Measurements from ENCODE around the gene TMCO4.

Gene TMCO4

GRCh38 chr1:19710825-19711611 is 88.7 kb downstream of the TMCO4 start:
- DNase-seq: no peak

DNA sequence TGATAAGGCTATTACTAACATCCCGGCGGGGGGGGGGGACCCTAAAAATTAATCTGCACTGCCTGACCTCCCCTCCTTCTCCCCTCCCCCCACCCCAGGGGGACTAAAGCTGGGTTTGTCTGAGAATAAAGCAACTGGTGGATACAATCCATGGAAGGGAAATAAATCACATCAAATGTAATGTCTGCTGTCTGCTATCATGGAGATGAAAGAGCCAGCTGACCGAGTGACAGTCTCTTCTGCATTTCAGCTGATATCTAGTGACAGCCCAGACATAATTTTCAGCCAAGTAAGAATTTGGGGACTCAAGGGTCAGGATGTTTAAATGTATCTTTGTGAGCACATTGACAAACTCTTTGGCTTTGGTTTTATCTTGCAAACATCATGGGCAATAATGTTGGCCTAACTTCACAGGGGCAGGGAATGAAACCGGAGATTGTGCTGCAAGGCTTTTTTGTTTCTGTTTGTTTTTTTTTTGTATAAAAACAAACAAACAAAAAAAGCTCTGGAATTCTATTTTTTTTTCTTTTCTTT is 90.4 kb downstream of the TMCO4 start:
- DNase-seq: no peak

DNA sequence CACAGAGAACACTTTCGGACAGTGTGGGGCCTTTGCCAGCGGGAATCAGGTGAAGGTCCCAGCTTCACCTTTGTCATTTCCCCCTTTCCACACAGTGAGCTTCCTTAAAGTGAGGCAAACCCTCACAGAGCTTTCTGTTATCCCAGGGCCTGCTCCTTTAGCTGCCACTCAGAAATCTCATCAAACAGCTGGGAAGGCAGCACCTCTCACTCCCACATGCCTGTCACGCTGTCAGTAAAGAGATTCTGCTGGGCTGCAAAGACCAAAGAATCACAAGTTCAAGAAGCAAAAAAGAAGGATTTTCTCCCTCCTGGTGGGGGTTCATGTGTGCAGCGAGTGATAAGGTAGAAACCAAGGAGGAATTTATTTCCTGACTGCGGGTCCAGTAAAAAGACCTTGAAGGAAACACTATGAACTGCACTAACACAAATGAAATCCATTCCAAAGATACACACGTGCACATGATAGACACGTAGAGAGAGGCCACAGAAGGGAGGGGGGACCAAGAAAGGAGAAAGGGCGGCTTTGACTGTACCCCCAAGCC is 91.1 kb downstream of the TMCO4 start:
- DNase-seq: no peak

GRCh38 chr1:19706136-19706535 is 93.6 kb downstream of the TMCO4 start:
- no peak for DNase-seq

- DNase-seq: no peak
Measured at GRCh38 chr1:19705464-19705863, 94.3 kb downstream of the TMCO4 start.

DNA sequence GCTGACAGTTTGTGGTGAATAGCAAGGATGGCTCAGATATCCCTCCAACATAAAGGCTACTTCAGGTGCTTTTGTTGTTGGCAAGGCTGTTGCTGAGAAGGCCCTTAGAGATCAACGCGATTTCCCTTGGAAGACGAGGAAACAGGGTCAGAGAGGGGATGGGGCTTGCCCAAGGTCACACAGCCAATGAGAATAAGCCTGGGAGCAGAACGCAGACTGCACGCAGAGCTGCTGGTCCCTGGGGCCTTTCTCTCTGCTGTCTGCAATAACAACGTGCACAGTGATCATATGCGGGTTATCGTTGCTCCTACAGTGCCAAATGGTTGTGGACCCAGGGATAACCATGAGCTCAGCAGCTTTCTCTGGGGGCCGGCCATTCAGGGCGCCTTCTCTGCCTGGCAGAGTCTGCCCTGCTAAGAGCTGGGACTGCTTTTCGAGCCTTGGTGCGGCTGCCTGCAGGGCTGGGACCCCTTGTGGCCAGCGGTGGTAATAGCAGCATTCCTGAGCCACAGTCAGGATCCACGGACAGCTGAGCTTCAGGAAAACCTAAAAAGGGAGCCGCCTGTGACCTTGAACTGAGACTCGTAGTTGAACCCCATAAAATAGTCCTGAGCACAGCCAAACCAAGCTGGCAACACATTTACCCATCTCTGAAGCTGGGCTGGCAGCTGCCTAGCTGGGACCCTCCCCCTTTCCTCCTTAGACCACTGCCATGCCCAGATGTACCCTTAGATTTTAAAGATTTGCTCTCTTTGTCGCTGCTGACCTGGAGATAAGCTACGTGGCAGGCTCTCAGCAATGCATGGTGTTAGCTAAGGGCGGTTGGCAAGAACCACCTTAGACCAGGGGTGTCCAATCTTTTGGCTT is 95.2 kb downstream of the TMCO4 start:
- DNase-seq: no peak

GRCh38 chr1:19703280-19703679 is 96.4 kb downstream of the TMCO4 start:
- DNase-seq: no peak

GRCh38 chr1:19700079-19700777 is 99.5 kb downstream of the TMCO4 start:
- no peak for DNase-seq

DNA sequence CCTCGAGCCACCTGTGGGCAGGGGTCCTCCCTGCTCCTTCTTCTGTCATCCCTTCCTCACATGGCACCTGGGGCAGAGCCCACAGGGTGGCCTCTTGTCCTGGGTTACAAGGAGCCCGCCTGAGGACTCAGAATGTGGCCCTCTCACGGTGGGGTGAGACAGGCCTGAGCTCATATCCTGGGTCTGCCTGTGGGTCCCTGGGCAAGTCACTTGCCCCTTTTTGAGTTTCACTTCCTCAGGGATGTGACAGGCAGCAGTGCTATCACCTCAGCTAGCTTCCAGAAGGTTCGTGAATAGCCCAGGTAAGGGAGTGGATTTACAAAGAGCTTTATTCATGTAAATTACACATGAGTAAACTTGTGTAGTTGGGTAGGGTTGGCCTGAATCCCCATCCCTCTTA is 101.5 kb downstream of the TMCO4 start:
- DNase-seq: no peak

- no peak for DNase-seq
Measured at GRCh38 chr1:19696820-19697219, 102.9 kb downstream of the TMCO4 start.

- no peak for DNase-seq
Measured at GRCh38 chr1:19695772-19696171, 103.9 kb downstream of the TMCO4 start.

DNA sequence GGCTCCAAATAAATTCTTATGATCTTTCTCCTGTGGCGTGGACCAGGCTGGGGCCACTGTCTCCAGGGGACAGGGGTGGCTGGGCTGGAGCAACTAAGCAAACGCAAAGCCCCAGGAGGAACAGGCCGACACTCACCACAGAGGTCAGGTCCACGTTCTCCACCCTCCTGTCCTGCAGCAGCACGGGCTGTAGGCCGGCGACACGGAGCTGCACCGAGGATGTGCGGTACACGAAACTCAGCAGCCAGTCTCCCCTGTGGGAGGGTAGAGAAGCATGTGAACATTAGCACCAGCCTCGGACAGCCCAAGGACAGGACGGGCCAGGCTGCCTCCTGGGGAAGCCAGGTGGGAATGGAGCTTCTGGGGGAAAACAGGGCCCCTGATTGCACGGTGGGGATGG is 105.4 kb downstream of the TMCO4 start:
- DNase-seq: no peak

DNA sequence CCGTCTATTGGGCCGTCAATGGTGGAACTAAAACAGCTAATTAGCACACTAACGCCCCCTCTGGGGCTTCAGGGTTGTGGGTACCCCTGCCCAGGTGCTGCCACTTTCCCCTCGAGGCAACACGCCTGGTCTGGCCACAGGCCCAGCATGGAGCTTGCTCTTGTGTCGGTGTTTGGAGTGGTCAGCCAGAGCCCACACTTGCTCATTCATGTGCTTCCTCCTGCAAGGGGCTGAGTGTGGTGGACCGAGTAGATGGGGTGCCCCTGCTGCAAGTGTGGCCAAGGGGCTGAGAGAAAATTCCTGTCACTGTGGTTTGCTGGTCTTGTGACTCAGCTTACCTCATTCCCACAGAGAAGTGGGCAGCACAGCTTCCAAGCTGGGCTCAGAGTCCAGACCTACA is 109.4 kb downstream of the TMCO4 start:
- DNase-seq: no peak

DNA sequence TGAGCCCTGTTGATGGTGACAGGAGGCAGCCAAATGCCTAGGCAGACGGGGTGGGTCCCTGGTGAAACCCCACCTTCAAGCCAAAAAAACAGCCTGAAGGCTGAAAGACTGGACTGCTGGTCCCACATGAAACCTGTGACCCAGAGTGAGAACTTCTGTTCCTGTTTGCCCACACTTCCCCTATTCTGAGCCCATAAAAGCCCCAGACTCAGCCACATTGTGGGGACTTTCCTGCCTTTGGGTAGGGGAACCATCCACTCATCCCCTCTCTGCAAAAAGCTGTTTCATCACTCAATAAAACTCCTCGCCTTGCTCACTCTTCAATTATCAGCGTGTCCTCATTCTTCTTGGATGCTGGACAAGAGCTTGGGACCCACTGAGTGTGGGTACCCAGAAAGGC is 109.9 kb downstream of the TMCO4 start:
- no peak for DNase-seq

GRCh38 chr1:19689085-19689757 is 110.5 kb downstream of the TMCO4 start:
- no peak for DNase-seq

DNA sequence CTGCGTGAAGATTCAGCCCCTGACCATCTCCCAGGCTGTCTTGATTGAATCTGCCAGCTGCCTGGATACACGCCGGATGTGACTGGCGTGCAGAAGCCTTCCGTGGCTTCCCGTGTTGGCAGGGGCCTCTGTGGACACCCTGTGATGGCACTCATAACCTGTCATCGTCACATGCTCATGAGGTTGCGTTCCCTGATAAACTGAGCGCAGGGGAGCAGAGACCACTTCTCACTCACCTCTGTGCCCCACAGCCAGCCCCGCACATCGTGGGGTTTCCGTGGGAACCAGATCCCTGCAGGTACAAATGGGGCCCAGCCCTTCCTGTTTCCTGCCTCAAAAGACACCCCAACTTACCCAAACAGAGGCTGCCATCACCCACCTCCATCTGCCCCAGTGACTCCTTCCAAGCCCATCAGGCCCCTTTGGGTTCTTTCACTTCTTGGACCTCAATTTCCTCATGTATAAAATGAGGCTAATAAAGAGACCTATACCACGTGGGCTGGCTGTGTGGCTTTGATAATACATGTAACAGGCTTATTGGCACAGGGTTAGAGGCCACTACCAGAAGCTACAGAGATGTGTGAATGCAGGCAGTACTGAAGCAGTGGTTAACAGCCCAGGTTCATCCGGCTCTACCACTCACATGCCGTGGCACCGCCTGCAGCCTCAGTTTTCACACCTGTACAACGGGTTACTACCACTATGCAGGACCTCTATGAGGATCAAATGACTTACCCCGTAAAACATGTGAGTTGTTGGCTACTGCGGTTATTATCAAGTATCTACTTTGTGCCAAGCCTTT is 111.5 kb downstream of the TMCO4 start:
- no peak for DNase-seq

DNA sequence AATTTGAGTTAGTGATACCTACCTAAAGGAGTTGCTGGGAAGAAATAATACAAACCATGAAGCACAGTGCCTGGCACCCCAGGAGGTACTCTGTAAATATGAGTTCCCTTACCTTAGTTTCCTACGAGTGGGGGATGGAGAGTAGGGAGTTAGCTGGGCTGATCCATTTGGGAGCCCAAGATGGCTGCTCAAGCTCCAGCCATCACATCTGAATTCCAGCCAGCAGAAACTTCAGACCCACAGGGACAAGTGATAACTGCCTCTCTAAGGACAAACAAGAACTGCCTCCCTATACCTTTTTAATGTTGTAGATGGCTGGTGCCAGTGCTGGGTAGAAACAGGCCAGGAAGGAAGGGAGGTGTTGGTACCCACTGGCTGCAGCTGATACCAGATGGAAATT is 112.3 kb downstream of the TMCO4 start:
- DNase-seq: no peak

DNA sequence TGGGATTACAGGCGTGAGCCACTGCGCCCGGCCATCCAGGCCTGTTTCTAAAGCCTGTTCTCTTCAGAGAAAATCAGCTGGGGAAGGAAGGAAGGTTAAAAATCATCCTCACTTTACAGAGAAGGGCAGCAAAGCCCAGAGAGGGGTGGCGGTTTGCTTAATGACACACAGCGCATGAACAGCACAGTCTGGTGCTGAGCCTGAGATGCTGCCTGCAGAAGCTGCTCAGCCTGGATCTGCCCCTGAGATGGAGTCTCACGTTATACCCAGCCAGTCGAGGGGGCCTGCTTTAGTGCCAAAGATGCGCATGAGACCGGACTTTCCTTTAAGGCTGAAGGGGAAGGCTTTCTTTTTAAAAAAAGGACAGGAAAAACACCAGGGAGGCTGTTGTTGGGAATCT is 113.7 kb downstream of the TMCO4 start:
- no peak for DNase-seq

- DNase-seq: no peak
Measured at GRCh38 chr1:19684677-19685076, 115.0 kb downstream of the TMCO4 start.

DNA sequence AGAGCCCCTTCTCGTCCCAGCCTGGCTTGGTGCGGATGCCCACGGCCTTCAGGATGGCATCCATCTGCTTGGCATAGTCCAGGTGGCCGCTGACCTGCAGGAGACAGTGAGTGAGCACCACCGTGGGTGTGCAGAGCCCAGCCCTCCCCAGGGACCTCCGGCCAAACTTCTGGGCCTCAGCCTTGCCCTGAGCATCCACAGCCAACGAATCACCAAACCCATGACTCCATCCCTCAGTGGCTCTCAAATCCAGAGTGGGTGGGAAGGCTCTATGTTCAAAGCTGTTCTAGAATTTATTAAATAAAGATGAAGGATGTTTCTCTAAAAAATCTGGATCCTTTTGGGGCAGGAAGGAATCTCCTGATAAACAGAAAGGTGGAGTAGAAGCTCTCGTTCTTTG is 116.4 kb downstream of the TMCO4 start:
- DNase-seq: no peak

DNA sequence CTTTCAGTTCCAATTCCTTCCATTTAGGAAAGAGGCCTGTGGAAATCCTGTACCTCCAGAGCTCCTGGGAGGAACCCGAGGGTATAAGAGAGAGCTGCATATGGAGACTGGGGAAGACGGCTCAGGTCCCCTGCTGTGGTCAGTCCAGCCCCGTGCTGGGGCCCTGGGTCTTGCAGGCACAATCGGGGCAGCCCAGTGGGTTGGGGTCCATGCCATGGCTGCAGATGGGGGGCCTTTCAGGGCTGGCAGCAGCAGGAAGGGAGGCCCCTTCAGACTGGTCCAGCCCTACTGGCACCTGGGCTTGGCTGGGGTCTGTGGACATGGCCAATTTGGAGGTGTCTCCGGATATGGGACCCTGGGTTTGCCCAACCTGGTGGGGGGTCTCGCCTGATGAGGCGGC is 116.8 kb downstream of the TMCO4 start:
- no peak for DNase-seq

DNA sequence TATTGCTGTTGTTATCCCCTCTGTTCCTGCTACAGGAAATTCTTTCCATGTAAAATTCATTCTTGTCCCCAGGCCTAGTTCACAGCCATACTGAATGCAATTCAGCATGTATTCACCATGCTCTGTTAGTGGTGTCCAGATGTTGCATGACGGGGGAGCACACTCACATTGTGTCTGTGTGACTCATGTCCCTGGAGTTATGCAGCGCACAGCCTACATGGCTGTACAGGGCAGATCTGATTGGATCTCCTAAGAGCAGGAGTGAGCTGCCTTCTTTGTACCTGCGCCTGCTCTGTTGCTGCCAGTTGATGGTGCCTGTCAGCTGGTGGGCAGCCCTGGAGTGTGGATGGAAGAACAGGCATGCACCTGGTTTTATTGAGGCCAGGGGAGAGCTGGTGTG is 117.5 kb downstream of the TMCO4 start:
- no peak for DNase-seq

Measured in NCI-H1436 treated with DMSO at 0.1 percent for 48 hours (cell line).